SH-SY5Y (cell line): ENCODE results near the gene EI24.

Experiments
- GATA2 ChIP-seq: IDR thresholded peaks from 2 replicates; pipeline ENCODE4 v1.6.1; 2011; ENCODE audit warnings: mild to moderate bottlenecking, low read depth, low read length
- GATA3 ChIP-seq: IDR thresholded peaks from 2 replicates; pipeline ENCODE4 v1.6.1; 2011; ENCODE audit warnings: low read depth, mild to moderate bottlenecking, low read length, moderate library complexity

- TF ChIP-seq GATA2 = no peak
- no peak for TF ChIP-seq GATA3
Observed at GRCh38 chr11:125594958-125595357, 25.7 kb downstream of the EI24 start.
